OCI-LY3 (cell line): Measurements from ENCODE around the gene TMCC2.

Experiments used
- EZH2phosphoT487 ChIP-seq: fragments of 200-600 bp; shearing (Covaris generic); IDR thresholded peaks from 2 replicates; pipeline ENCODE4 v1.6.1; 2018; ENCODE audit warnings: antibody characterized with exemption, mixed run types, low read depth
- TF ChIP-seq, protein P1 (sequence below): fragments of 200-600, 300-600 bp; sonication (generic); IDR thresholded peaks from 2 replicates; pipeline ENCODE4 v1.5.1; 2014; ENCODE audit warnings: antibody characterized with exemption, low read length, low read depth

DNA sequence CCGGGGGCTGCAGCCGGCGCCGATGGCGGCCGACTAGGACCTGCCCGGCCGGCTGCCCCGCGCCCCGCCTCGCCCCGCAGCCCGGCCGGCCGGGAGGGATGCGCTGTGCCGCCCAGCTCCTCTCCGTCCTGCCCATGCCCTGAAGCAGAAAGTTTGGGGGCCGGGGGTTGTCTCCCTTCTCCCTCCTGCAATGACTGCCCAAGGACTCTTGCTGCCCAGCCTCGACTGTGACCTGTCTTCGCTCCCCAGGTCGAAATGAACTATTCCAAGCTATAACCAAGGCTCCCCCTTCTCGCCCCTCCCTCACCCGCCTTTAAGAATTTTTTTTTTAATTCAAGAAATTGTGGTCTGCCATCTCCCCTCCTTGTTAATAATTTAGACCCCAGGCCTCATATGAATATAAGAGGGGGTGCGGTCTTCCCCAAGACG lies 361 bp downstream of the TMCC2 start:
- TF ChIP-seq, protein P1, sequence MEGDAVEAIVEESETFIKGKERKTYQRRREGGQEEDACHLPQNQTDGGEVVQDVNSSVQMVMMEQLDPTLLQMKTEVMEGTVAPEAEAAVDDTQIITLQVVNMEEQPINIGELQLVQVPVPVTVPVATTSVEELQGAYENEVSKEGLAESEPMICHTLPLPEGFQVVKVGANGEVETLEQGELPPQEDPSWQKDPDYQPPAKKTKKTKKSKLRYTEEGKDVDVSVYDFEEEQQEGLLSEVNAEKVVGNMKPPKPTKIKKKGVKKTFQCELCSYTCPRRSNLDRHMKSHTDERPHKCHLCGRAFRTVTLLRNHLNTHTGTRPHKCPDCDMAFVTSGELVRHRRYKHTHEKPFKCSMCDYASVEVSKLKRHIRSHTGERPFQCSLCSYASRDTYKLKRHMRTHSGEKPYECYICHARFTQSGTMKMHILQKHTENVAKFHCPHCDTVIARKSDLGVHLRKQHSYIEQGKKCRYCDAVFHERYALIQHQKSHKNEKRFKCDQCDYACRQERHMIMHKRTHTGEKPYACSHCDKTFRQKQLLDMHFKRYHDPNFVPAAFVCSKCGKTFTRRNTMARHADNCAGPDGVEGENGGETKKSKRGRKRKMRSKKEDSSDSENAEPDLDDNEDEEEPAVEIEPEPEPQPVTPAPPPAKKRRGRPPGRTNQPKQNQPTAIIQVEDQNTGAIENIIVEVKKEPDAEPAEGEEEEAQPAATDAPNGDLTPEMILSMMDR, result no peak
- no peak for TF ChIP-seq EZH2phosphoT487
